CD8-positive, alpha-beta memory T cell (primary cell): Measurements from ENCODE around the gene PCGF1. TPM values are rescaled to one million over a fixed set of nuclear protein-coding genes. Genes with fewer than 3 reads are reported as not detected.
A peak's percentile ranks its signal among the peaks of the same experiment; 100 is the strongest.

ENCODE experiments used
- CTCF ChIA-PET: fragments of 350-600 bp; sonication (Branson Sonifier 250); formaldehyde crosslinking; loops from one replicate; lab custom pipeline; 2021; ENCODE audit warnings: antibody characterized with exemption; lab: Charles Lee
- POLR2A ChIA-PET: fragments of 350-600 bp; sonication (Branson Sonifier 250); formaldehyde crosslinking; loops from one replicate; lab custom pipeline; 2021; ENCODE audit warnings: antibody characterized with exemption; lab: Charles Lee
- DNase-seq, 5 donors: peaks; one replicate each; pipeline versions ENCODE4 v3.0.0 to v3.0.0-alpha.2; 2020 to 2022; ENCODE audit warnings: mixed read lengths in 1 of 5
- H3K27ac ChIP-seq: one replicate; pipeline ENCODE4 v1.7.0; 2013; ENCODE audit warnings: low read depth, mild to moderate bottlenecking, low read length, moderate library complexity
- H3K27me3 ChIP-seq: 2 replicates; pipeline ENCODE4 v1.7.0; 2013; ENCODE audit warnings: low read length, mild to moderate bottlenecking; ENCODE audit not compliant: insufficient read depth, poor library complexity, severe bottlenecking
- H3K36me3 ChIP-seq: 2 replicates; pipeline ENCODE4 v1.7.0; 2013; ENCODE audit warnings: mild to moderate bottlenecking, low read length, moderate library complexity; ENCODE audit not compliant: insufficient read depth
- H3K4me1 ChIP-seq: 2 replicates; pipeline ENCODE4 v1.7.0; 2013; ENCODE audit warnings: mild to moderate bottlenecking, low read length, moderate library complexity; ENCODE audit not compliant: insufficient read depth
- H3K4me3 ChIP-seq: 2 replicates; pipeline ENCODE4 v1.7.0; 2013; ENCODE audit warnings: mild to moderate bottlenecking, low read length
- H3K9me3 ChIP-seq: 2 replicates; pipeline ENCODE4 v1.7.0; 2013; ENCODE audit warnings: mild to moderate bottlenecking, low read length
- H3K27ac Mint-ChIP-seq, 8 donors: one replicate each; pipeline ENCODE4 v1.8.0; 2020 to 2021; ENCODE audit warnings: mixed read lengths in 8 of 8, mild to moderate bottlenecking in 6 of 8, inconsistent platforms in 3 of 8, moderate library complexity in 3 of 8
- H3K27me3 Mint-ChIP-seq, 2 donors: one replicate each; pipeline ENCODE4 v1.8.0; 2020 to 2021; ENCODE audit warnings: mixed read lengths in 2 of 2, mild to moderate bottlenecking in 1 of 2, moderate library complexity in 1 of 2
- H3K36me3 Mint-ChIP-seq, 3 donors: one replicate each; pipeline ENCODE4 v1.8.0; 2020 to 2021; ENCODE audit warnings: mixed read lengths in 3 of 3, inconsistent platforms in 1 of 3, mild to moderate bottlenecking in 1 of 3
- H3K4me1 Mint-ChIP-seq, 3 donors: one replicate each; pipeline ENCODE4 v1.8.0; 2020 to 2021; ENCODE audit warnings: mixed read lengths in 3 of 3, inconsistent platforms in 1 of 3, mild to moderate bottlenecking in 1 of 3
- H3K4me3 Mint-ChIP-seq, 7 donors: one replicate each; pipeline ENCODE4 v1.8.0; 2020 to 2021; ENCODE audit warnings: mixed read lengths in 7 of 7, mild to moderate bottlenecking in 6 of 7, moderate library complexity in 4 of 7, inconsistent platforms in 2 of 7
- H3K9me3 Mint-ChIP-seq, 5 donors: one replicate each; pipeline ENCODE4 v1.8.0; 2020 to 2022; ENCODE audit warnings: mixed read lengths in 5 of 5, mild to moderate bottlenecking in 3 of 5, moderate library complexity in 2 of 5, inconsistent platforms in 1 of 5
- polyA plus RNA-seq: library from polyadenylated mRNA; unstranded; fragments of 300-500 nt; fragmentation: Illumina TruSeq; gene quantifications from one replicate; pipeline ENCODE4 v1.2.3, GENCODE V29; 2021
- total RNA-seq, 2 experiments: library from RNA; stranded (reverse); gene quantifications; one replicate each; pipeline ENCODE4 v1.2.3, GENCODE V29; 2021

PCGF1 gene
- total and polyA plus RNA-seq, 3 experiments from 2014 or later: 17.2 to 38.7 (median 29.6) TPM

- CTCF ChIA-PET: interaction anchor here (0.6 to 5.6 kb wide), 22 partner anchors 9 to 233 kb away, joined by 3 to 83 read pairs (median 7); partner anchors contain the start of genes AUP1, DQX1, HTRA2 and INO80B
- Histone ChIP-seq H3K27ac (peak overlapping the region; percentile 89), H3K4me1 (peaks cover 25% of the 10 kb centered on the region), H3K4me3 (peak overlapping the region; percentile 99), H3K27me3 (no peaks in the 10 kb centered on the region), H3K9me3 (no peaks in the 10 kb centered on the region), H3K36me3 (peaks cover 11% of the 10 kb centered on the region)
- no peaks in the 10 kb centered on the region for H3K9me3 Mint-ChIP-seq
- peaks cover 32 to 56% (median 45%) of the 10 kb centered on the region in 3 donors for H3K4me1 Mint-ChIP-seq
- H3K4me3 Mint-ChIP-seq: peak overlapping the region; percentile 98 to 100 (median 100)
- DNase-seq: peak in 3 of 5 donors; percentile 42 to 70 (median 44)
- POLR2A ChIA-PET: interaction anchor here (0.5 to 3.9 kb wide), 10 partner anchors 10 to 49 kb away, joined by 3 to 56 read pairs (median 8); partner anchors contain the start of genes AUP1, DQX1, HTRA2 and INO80B
- H3K36me3 Mint-ChIP-seq: peaks cover 0 to 54% (median 9%) of the 10 kb centered on the region in 3 donors
- peak overlapping the region; percentile 95 to 100 (median 100) for H3K27ac Mint-ChIP-seq
- no peaks in the 10 kb centered on the region for H3K27me3 Mint-ChIP-seq
These were observed 25.3 kb downstream of the PCGF1 start for GRCh38 chr2:74481961-74482800.

DNA sequence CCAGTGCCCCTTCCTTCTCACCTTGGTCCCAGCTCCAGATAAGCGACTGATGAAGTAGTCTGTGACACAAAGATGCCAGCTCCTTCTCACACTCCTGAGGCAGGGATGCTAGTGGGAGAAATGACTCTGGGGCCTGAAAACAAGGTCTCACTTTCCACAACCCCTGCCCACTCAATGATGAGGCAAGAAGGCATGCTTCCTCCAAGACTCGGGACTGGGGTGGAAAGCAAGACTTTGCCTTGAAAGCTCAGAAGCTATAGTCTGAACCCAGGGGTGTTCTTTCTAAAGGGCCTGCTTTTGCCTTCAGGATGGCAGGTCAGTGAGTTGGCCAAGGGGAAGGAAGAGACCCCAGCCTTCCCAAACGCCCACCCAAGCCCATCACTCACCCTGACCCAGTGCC lies 26.1 kb downstream of the PCGF1 start:
- H3K9me3 ChIP-seq: no peaks in the 10 kb centered on the region
- no peaks in the 10 kb centered on the region for H3K27me3 ChIP-seq
- H3K27ac ChIP-seq: peak overlapping the region; percentile 89

GRCh38 chr2:74474899-74475298 lies 32.6 kb downstream of the PCGF1 start:
- H3K27me3 ChIP-seq: no peaks in the 10 kb centered on the region
- CTCF ChIA-PET: interaction anchor here (1.2 to 4.7 kb wide), 7 partner anchors 8 to 57 kb away, joined by 3 to 49 read pairs (median 4); partner anchors contain the start of genes AUP1, CCDC142, HTRA2 and INO80B
- H3K9me3 ChIP-seq: no peaks in the 10 kb centered on the region
- no peak for DNase-seq
- peaks cover 0 to 5% of the 10 kb centered on the region in 2 donors for H3K27me3 Mint-ChIP-seq
- peaks cover 22% of the 10 kb centered on the region for H3K4me1 ChIP-seq
- peaks cover 9% of the 10 kb centered on the region for H3K36me3 ChIP-seq
- H3K27ac ChIP-seq: no peak overlapping the region
- no peaks in the 10 kb centered on the region for H3K9me3 Mint-ChIP-seq
- peak overlapping the region in 3 of 7 donors; percentile 9 to 18 (median 15) for H3K4me3 Mint-ChIP-seq
- POLR2A ChIA-PET: interaction anchor here (1.7 kb wide), 1 partner anchor 16 kb away, joined by 4 read pairs; the partner anchor contains the start of gene WBP1
- H3K4me1 Mint-ChIP-seq: peaks cover 25 to 32% (median 31%) of the 10 kb centered on the region in 3 donors
- H3K4me3 ChIP-seq: no peak overlapping the region
- H3K36me3 Mint-ChIP-seq: peaks cover 0 to 43% (median 12%) of the 10 kb centered on the region in 3 donors
- H3K27ac Mint-ChIP-seq: no peak overlapping the region

More for the DNA sequence above, 26.1 kb downstream of the PCGF1 start:
- peak overlapping the region; percentile 99 for H3K4me3 ChIP-seq
- Mint-ChIP-seq H3K4me3 (peak overlapping the region; percentile 98 to 100 (median 100)), H3K27me3 (no peaks in the 10 kb centered on the region), H3K4me1 (peaks cover 32 to 52% (median 45%) of the 10 kb centered on the region in 3 donors), H3K36me3 (peaks cover 0 to 51% (median 7%) of the 10 kb centered on the region in 3 donors), H3K27ac (peak overlapping the region in 1 of 8 donors; percentile 43), H3K9me3 (no peaks in the 10 kb centered on the region)
- ChIA-PET CTCF (interaction anchor here (0.8 to 5.6 kb wide), 11 partner anchors 8 to 105 kb away, joined by 3 to 83 read pairs (median 16); partner anchors contain the start of genes AUP1, HTRA2, INO80B and MOGS), POLR2A (interaction anchor here (0.5 to 3.9 kb wide), 8 partner anchors 9 to 50 kb away, joined by 3 to 56 read pairs (median 8); partner anchors contain the start of genes INO80B, MOGS, MRPL53 and WBP1)
- H3K36me3 ChIP-seq: peaks cover 10% of the 10 kb centered on the region
- peaks cover 25% of the 10 kb centered on the region for H3K4me1 ChIP-seq
- no peak for DNase-seq

DNA sequence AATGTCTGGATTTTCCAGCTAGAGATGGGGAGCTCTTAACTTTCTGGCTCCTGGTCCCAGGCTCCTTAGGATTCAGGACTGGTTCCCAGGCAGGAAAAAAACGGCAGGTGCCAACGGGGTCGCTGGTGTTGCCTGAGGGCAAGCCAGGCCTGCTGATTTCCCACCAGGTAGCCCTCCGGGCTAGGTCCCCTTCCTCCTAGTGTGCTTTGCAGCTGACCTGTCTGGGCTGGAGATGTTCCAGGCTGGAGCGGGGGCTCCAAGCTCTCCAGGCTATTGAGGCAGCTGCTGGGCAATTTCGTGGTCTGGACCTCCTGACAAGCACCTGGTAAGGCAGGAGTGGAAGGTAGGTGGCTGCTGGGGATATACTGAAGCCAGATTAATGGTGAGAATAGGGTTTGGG lies 33.0 kb downstream of the PCGF1 start:
- Mint-ChIP-seq H3K4me3 (peak overlapping the region in 2 of 7 donors; percentile 42 to 64), H3K9me3 (no peaks in the 10 kb centered on the region), H3K27ac (no peak overlapping the region)

DNA sequence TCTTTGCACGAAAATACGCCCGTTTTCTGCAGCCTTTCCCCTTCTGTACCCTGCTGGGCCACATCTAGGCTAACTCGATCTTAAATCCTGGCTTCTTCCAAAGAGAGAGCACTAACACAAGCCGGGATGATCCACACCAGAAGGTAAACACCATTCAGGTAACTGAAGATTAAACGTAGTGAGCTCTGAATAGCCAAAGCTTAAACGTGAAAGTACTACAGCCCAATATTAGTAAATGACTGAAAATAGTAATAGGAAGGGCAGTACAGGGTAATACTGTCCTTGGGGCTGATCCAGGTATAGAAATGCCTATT lies 34.6 kb downstream of the PCGF1 start:
- peaks cover 0 to 5% of the 10 kb centered on the region in 2 donors for H3K27me3 Mint-ChIP-seq
- peaks cover 0 to 37% (median 8%) of the 10 kb centered on the region in 3 donors for H3K36me3 Mint-ChIP-seq
- H3K4me3 ChIP-seq: peak overlapping the region; percentile 95
- no peaks in the 10 kb centered on the region for H3K9me3 ChIP-seq
- H3K27ac ChIP-seq: peak overlapping the region; percentile 83
- peaks cover 21 to 27% (median 25%) of the 10 kb centered on the region in 3 donors for H3K4me1 Mint-ChIP-seq
- H3K27ac Mint-ChIP-seq: peak overlapping the region; percentile 97 to 100 (median 99)
- no peaks in the 10 kb centered on the region for H3K9me3 Mint-ChIP-seq
- ChIA-PET CTCF (interaction anchor here (1.0 to 4.7 kb wide), 10 partner anchors 10 to 115 kb away, joined by 3 to 49 read pairs (median 4); partner anchors contain the start of genes CCDC142, INO80B, TTC31 and WBP1), POLR2A (interaction anchor here (0.6 to 3.4 kb wide), 8 partner anchors 10 to 81 kb away, joined by 3 to 56 read pairs (median 4); partner anchors contain the start of genes C2orf81, CCDC142, TTC31 and WBP1)
- peaks cover 22% of the 10 kb centered on the region for H3K4me1 ChIP-seq
- H3K36me3 ChIP-seq: peaks cover 5% of the 10 kb centered on the region
- H3K27me3 ChIP-seq: no peaks in the 10 kb centered on the region
- peak in 1 of 5 donors; percentile 21 for DNase-seq
- peak overlapping the region; percentile 93 to 98 (median 96) for H3K4me3 Mint-ChIP-seq

More for the DNA sequence above, 33.0 kb downstream of the PCGF1 start:
- CTCF ChIA-PET: interaction anchor here (1.2 to 4.7 kb wide), 3 partner anchors 8 to 16 kb away, joined by 3 to 49 read pairs (median 4); partner anchors contain the start of genes CCDC142, TTC31 and WBP1
- Mint-ChIP-seq H3K36me3 (peaks cover 0 to 40% (median 12%) of the 10 kb centered on the region in 3 donors), H3K4me1 (peaks cover 24 to 32% (median 29%) of the 10 kb centered on the region in 3 donors), H3K27me3 (peaks cover 0 to 5% of the 10 kb centered on the region in 2 donors)
- POLR2A ChIA-PET: interaction anchor here (0.7 to 3.4 kb wide), 3 partner anchors 8 to 16 kb away, joined by 4 to 56 read pairs (median 9); partner anchors contain the start of genes CCDC142, MOGS, TTC31 and WBP1
- DNase-seq: no peak
- Histone ChIP-seq H3K4me3 (no peak overlapping the region), H3K27ac (no peak overlapping the region), H3K9me3 (no peaks in the 10 kb centered on the region), H3K4me1 (peaks cover 22% of the 10 kb centered on the region), H3K36me3 (peaks cover 5% of the 10 kb centered on the region), H3K27me3 (no peaks in the 10 kb centered on the region)

DNA sequence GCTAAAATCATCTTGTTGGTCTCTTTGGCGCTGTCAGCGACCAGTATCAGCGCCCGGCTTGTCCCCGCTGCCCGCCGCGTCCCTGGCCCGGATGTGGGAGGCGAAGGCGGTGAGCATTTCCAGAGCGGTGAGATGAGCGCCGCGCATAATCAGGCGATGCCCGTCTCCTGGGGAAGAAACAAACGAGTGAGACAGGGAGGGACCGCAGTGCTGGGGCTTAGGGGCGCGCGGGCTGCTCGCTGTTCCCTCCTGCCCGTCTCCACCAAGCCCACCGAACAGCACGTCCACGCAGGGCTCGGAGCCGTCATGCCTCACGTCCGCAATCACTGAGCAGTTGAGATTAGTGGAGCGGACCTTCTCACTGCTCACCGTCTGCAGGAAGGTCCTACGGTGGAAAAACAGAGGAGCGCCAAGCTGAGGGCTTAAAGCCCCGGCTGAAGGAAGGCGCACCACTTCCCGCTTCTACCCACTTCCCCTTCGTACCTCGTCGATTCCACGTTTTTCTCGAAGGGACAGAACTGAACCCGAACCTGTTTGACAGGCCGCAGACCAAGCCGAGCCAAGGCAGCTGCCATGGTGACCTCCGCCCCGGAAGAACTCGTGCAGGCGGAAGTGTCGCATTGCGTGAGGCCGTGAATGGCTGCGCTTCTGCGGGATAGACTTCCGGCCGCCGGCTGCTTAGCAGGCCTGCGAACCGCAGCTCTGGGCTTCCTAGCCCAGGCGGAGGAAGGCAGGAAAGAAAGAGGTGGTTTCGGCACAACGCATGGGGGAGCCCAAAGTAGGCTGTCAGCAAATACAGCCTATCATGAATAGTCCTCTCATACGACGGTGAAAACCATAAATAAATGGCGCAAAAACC lies 35.2 kb downstream of the PCGF1 start, which contains the start of gene MRPL53:
Gene MRPL53, minus strand, starts transcription at position 595 of the 859 bp plus-strand sequence. Its CDS starts 20 bp downstream, at position 575.
- H3K9me3 Mint-ChIP-seq: no peaks in the 10 kb centered on the region
- H3K27ac Mint-ChIP-seq: peak within 1 kb of the TSS; percentile 97 to 100 (median 99)
- peak; percentile 94 to 97 (median 95) for DNase-seq
- Histone ChIP-seq H3K4me3 (peak within 1 kb of the TSS; percentile 95), H3K36me3 (peaks cover 5% of the 10 kb centered on the region), H3K27me3 (no peaks in the 10 kb centered on the region), H3K27ac (peak within 1 kb of the TSS; percentile 83), H3K9me3 (no peaks in the 10 kb centered on the region), H3K4me1 (peaks cover 22% of the 10 kb centered on the region)
- ChIA-PET POLR2A (interaction anchor here (0.6 to 3.4 kb wide), 11 partner anchors 10 to 256 kb away, joined by 3 to 56 read pairs (median 3); partner anchors contain the start of genes C2orf81, CCDC142, INO80B and TTC31), CTCF (interaction anchor here (1.0 to 4.7 kb wide), 10 partner anchors 9 to 115 kb away, joined by 3 to 49 read pairs (median 4); partner anchors contain the start of genes CCDC142, INO80B, TTC31 and WBP1)
- peaks cover 0 to 33% (median 8%) of the 10 kb centered on the region in 3 donors for H3K36me3 Mint-ChIP-seq
- H3K27me3 Mint-ChIP-seq: peaks cover 0 to 5% of the 10 kb centered on the region in 2 donors
- H3K4me1 Mint-ChIP-seq: peaks cover 21 to 27% (median 25%) of the 10 kb centered on the region in 3 donors
- peak within 1 kb of the TSS; percentile 93 to 98 (median 96) for H3K4me3 Mint-ChIP-seq
